ENCODE data around the gene PRPH. TPM values are rescaled to one million over a fixed set of nuclear protein-coding genes. Genes with fewer than 3 reads are reported as not detected.

The PRPH gene
- total and polyA plus RNA-seq, 8 donors: 0.45 to 14.5 (median 9.0) TPM; not detected in 3

GRCh38 chr12:49342066-49342913 lies 47.3 kb downstream of the PRPH start:
- Histone ChIP-seq H3K27me3 (peaks cover 10 to 98% (median 42%) of the 10 kb centered on the region in 3 donors), H3K4me3 (peak overlapping the region; percentile 39 to 57 (median 46)), H3K27ac (peak overlapping the region in 1 of 5 donors; percentile 14), H3K36me3 (no peaks in the 10 kb centered on the region), H3K4me1 (peaks cover 44 to 53% (median 49%) of the 10 kb centered on the region in 4 donors), H3K9me3 (no peaks in the 10 kb centered on the region)
- intact Hi-C loops (cut with DNase I; ENCODE audit: low total_unique reads): no loop called here
- TF ChIP-seq CTCF (IDR thresholded peaks at IDR 0.05): peak in 5 of 7 experiments; percentile 43 to 83 (median 63)
- no peak for TF ChIP-seq POLR2A (IDR thresholded peaks at IDR 0.05)
- DNase-seq: peak; percentile 75 to 91
- 3 to 27% (median 6%) methylated on average over 21 to 58 of the region's 58 CpGs for WGBS, 5 donors

- peak overlapping the region; percentile 39 to 57 (median 46) for H3K4me3 ChIP-seq
- intact Hi-C loops (cut with DNase I; ENCODE audit: low total_unique reads): no loop called here
- WGBS, 5 donors: 3 to 14% (median 4%) methylated on average over 9 to 33 of the region's 33 CpGs
- H3K27ac ChIP-seq: no peak overlapping the region
- H3K4me1 ChIP-seq: peaks cover 52 to 59% (median 54%) of the 10 kb centered on the region in 4 donors
- peaks cover 10 to 98% (median 47%) of the 10 kb centered on the region in 3 donors for H3K27me3 ChIP-seq
- peak; percentile 24 to 69 for DNase-seq
- TF ChIP-seq EP300 (IDR thresholded peaks at IDR 0.05): no peak
- no peak for TF ChIP-seq POLR2A (IDR thresholded peaks at IDR 0.05)
- TF ChIP-seq CTCF (IDR thresholded peaks at IDR 0.05): no peak
- H3K36me3 ChIP-seq: no peaks in the 10 kb centered on the region
- no peaks in the 10 kb centered on the region for H3K9me3 ChIP-seq
These were observed 48.2 kb downstream of the PRPH start for GRCh38 chr12:49342914-49343731.

- Histone ChIP-seq H3K36me3 (no peaks in the 10 kb centered on the region), H3K27ac (no peak overlapping the region), H3K27me3 (peaks cover 10 to 98% (median 49%) of the 10 kb centered on the region in 3 donors), H3K9me3 (no peaks in the 10 kb centered on the region), H3K4me3 (peak overlapping the region in 3 of 4 donors; percentile 34 to 60 (median 43)), H3K4me1 (peaks cover 62 to 73% (median 67%) of the 10 kb centered on the region in 4 donors)
- 25 to 54% (median 43%) methylated on average over 14 to 15 of the region's 15 CpGs for WGBS, 5 donors
- intact Hi-C loops (cut with DNase I; ENCODE audit: low total_unique reads): no loop called here
- TF ChIP-seq POLR2A (IDR thresholded peaks at IDR 0.05): no peak
- no peak for TF ChIP-seq POLR2AphosphoS5 (IDR thresholded peaks at IDR 0.05)
- no peak for TF ChIP-seq EP300 (IDR thresholded peaks at IDR 0.05)
- no peak for TF ChIP-seq CTCF (IDR thresholded peaks at IDR 0.05)
- no peak for DNase-seq
These were observed 49.6 kb downstream of the PRPH start for GRCh38 chr12:49344486-49345050.
